HEK293T (cell line): ENCODE results near the gene NPTXR.

Source experiments
- CTCF ChIA-PET: fragments of 350-600 bp; formaldehyde crosslinking; extraction: SDS; loops from one replicate; lab custom pipeline; 2021; ENCODE audit warnings: antibody characterized with exemption, inconsistent platforms; lab: Yijun Ruan, JAX
- POLR2A ChIA-PET: fragments of 350-600 bp; formaldehyde crosslinking; extraction: SDS; loops from one replicate; lab custom pipeline; 2020; ENCODE audit warnings: antibody characterized with exemption, inconsistent platforms; lab: Yijun Ruan, JAX
- DNase-seq: peaks from one replicate; pipeline ENCODE4 v3.0.0; 2012; ENCODE audit warnings: mixed read lengths; ENCODE audit errors: extremely low spot score
- ARNT ChIP-seq: fragments of 450-650 bp; IDR thresholded peaks from 2 replicates; pipeline ENCODE4 v1.6.1; 2017; ENCODE audit warnings: mild to moderate bottlenecking
- BHLHE40 ChIP-seq: fragments of 450-650 bp; IDR thresholded peaks from 2 replicates; pipeline ENCODE4 v1.6.1; 2016; ENCODE audit warnings: mild to moderate bottlenecking, moderate library complexity, borderline replicate concordance
- CTBP1 ChIP-seq: fragments of 450-650 bp; IDR thresholded peaks from 2 replicates; pipeline ENCODE4 v1.6.1; 2016; ENCODE audit warnings: borderline replicate concordance
- ELF4 ChIP-seq: fragments of 450-650 bp; IDR thresholded peaks from 2 replicates; pipeline ENCODE4 v1.6.1; 2017; ENCODE audit warnings: antibody characterized with exemption
- FOXA1 ChIP-seq: fragments of 450-650 bp; IDR thresholded peaks from 2 replicates; pipeline ENCODE4 v1.6.1; 2016; ENCODE audit warnings: mild to moderate bottlenecking
- FOXK2 ChIP-seq: fragments of 450-650 bp; IDR thresholded peaks from 2 replicates; pipeline ENCODE4 v1.6.1; 2016; ENCODE audit warnings: mild to moderate bottlenecking
- FOXM1 ChIP-seq: fragments of 450-650 bp; IDR thresholded peaks from 2 replicates; pipeline ENCODE4 v1.6.1; 2017; ENCODE audit warnings: mild to moderate bottlenecking, borderline replicate concordance
- HDGF ChIP-seq: fragments of 450-650 bp; IDR thresholded peaks from 2 replicates; pipeline ENCODE4 v1.6.1; 2017; ENCODE audit warnings: antibody characterized with exemption, borderline replicate concordance
- L3MBTL2 ChIP-seq: fragments of 450-650 bp; conservative IDR thresholded peaks from 2 replicates; pipeline ENCODE4 v1.6.1; 2016; ENCODE audit warnings: mild to moderate bottlenecking
- LEF1 ChIP-seq: fragments of 450-650 bp; IDR thresholded peaks from 2 replicates; pipeline ENCODE4 v1.6.1; 2017; ENCODE audit warnings: mild to moderate bottlenecking, borderline replicate concordance
- NFRKB ChIP-seq: fragments of 450-650 bp; IDR thresholded peaks from 2 replicates; pipeline ENCODE4 v1.6.1; 2016; ENCODE audit warnings: mild to moderate bottlenecking, moderate library complexity
- PKNOX1 ChIP-seq: fragments of 450-650 bp; IDR thresholded peaks from 2 replicates; pipeline ENCODE4 v1.6.1; 2016
- SP1 ChIP-seq: fragments of 450-650 bp; IDR thresholded peaks from 2 replicates; pipeline ENCODE4 v1.6.1; 2017
- SUZ12 ChIP-seq: fragments of 450-650 bp; IDR thresholded peaks from 2 replicates; pipeline ENCODE4 v1.6.1; 2016; ENCODE audit warnings: mild to moderate bottlenecking
- TARDBP ChIP-seq: fragments of 450-650 bp; IDR thresholded peaks from 2 replicates; pipeline ENCODE4 v1.6.1; 2016
- ZNF384 ChIP-seq: fragments of 450-650 bp; IDR thresholded peaks from 2 replicates; pipeline ENCODE4 v1.6.1; 2016

The NPTXR gene

GRCh38 chr22:38789606-38790005 lies 54.2 kb downstream of the NPTXR start:
- no peak for DNase-seq
- TF ChIP-seq FOXM1 (no peak), ELF4 (no peak), LEF1 (no peak), PKNOX1 (no peak), ZNF384 (no peak), TARDBP (no peak), L3MBTL2 (no peak), FOXK2 (no peak), SP1 (no peak), SUZ12 (no peak), HDGF (no peak), NFRKB (no peak), ARNT (no peak), BHLHE40 (no peak), FOXA1 (no peak), CTBP1 (no peak)
- POLR2A ChIA-PET = no interaction called here
- CTCF ChIA-PET = interaction anchor here (1.3 kb wide), 1 partner anchor 20 kb away, joined by 4 read pairs; no protein-coding TSS in a partner anchor

GRCh38 chr22:38788846-38789245 lies 55.0 kb downstream of the NPTXR start:
- ChIA-PET CTCF (no interaction called here), POLR2A (no interaction called here)
- no peak for DNase-seq
- no peak for TF ChIP-seq SP1
- TF ChIP-seq ARNT = no peak

GRCh38 chr22:38788021-38788816 lies 55.6 kb downstream of the NPTXR start:
- POLR2A ChIA-PET = no interaction called here
- CTCF ChIA-PET = no interaction called here

GRCh38 chr22:38786631-38787030 lies 57.2 kb downstream of the NPTXR start:
- TF ChIP-seq FOXM1 (no peak), ARNT (no peak), NFRKB (no peak), FOXK2 (no peak), ELF4 (no peak), SUZ12 (no peak), BHLHE40 (no peak), HDGF (no peak), PKNOX1 (no peak), FOXA1 (no peak), CTBP1 (no peak), TARDBP (no peak), L3MBTL2 (no peak), LEF1 (no peak), ZNF384 (no peak), SP1 (no peak)
- CTCF ChIA-PET = no interaction called here
- POLR2A ChIA-PET = no interaction called here
- no peak for DNase-seq

More at GRCh38 chr22:38788021-38788816, 55.6 kb downstream of the NPTXR start:
- no peak for DNase-seq
- TF ChIP-seq TARDBP = no peak
- no peak for TF ChIP-seq FOXM1
- no peak for TF ChIP-seq PKNOX1
- TF ChIP-seq FOXK2 = no peak
- no peak for TF ChIP-seq FOXA1
- TF ChIP-seq HDGF = no peak
- no peak for TF ChIP-seq SP1
- no peak for TF ChIP-seq BHLHE40
- no peak for TF ChIP-seq NFRKB
- no peak for TF ChIP-seq SUZ12

- DNase-seq = no peak
- POLR2A ChIA-PET = no interaction called here
- TF ChIP-seq PKNOX1 (no peak), FOXM1 (no peak), LEF1 (no peak), BHLHE40 (no peak), L3MBTL2 (no peak), ARNT (no peak), FOXA1 (no peak), HDGF (no peak), SUZ12 (no peak), FOXK2 (no peak), SP1 (no peak)
- CTCF ChIA-PET = interaction anchor here (2.2 kb wide), 1 partner anchor 16 kb away, joined by 7 read pairs; no protein-coding TSS in a partner anchor
Measured at GRCh38 chr22:38784856-38785255, 59.0 kb downstream of the NPTXR start.

- no peak for DNase-seq
- no peak for TF ChIP-seq ZNF384
- no peak for TF ChIP-seq LEF1
- TF ChIP-seq ARNT = no peak
- no peak for TF ChIP-seq SP1
- TF ChIP-seq FOXM1 = no peak
- TF ChIP-seq FOXA1 = no peak
- TF ChIP-seq TARDBP = no peak
- TF ChIP-seq FOXK2 = no peak
- no peak for TF ChIP-seq NFRKB
- TF ChIP-seq HDGF = no peak
- TF ChIP-seq SUZ12 = no peak
- no peak for TF ChIP-seq PKNOX1
- TF ChIP-seq ELF4 = no peak
- TF ChIP-seq BHLHE40 = no peak
- no peak for TF ChIP-seq L3MBTL2
- ChIA-PET POLR2A (no interaction called here), CTCF (interaction anchor here (2.2 kb wide), 1 partner anchor 15 kb away, joined by 7 read pairs; no protein-coding TSS in a partner anchor)
Measured at GRCh38 chr22:38784035-38784434, 59.8 kb downstream of the NPTXR start.
